GM18519 (cell line): Measurements from ENCODE around the gene OR5B2.
"Not testable (repeated sequence)": the region's sequence is repeated elsewhere in the genome, so short reads cannot be mapped to it uniquely, and the experiment has no call there.

Experiments used
- ATAC-seq: cut with Tn5 transposase; IDR thresholded peaks from one replicate; pipeline ENCODE4 v1.9.1; 2021; ENCODE audit warnings: mild to moderate bottlenecking, moderate library complexity; ENCODE audit not compliant: unreplicated experiment, low FRiP score

OR5B2 gene

GRCh38 chr11:58428021-58428420, at the start of gene OR5B2:
OR5B2 (minus strand) TSS chr11:58428121; CDS start chr11:58423261, 4,860 bp downstream.
- ATAC-seq: no peak

- ATAC-seq: no peak
Observed at GRCh38 chr11:58471892-58472291, 44.0 kb upstream of the OR5B2 start.

- no peak for ATAC-seq
Observed at GRCh38 chr11:58466293-58466692, 38.4 kb upstream of the OR5B2 start.

- no peak for ATAC-seq
Observed at GRCh38 chr11:58465690-58466089, 37.8 kb upstream of the OR5B2 start.

- no peak for ATAC-seq
Observed at GRCh38 chr11:58451585-58451984, 23.7 kb upstream of the OR5B2 start.

- ATAC-seq: no peak
Observed at GRCh38 chr11:58446294-58446693, 18.4 kb upstream of the OR5B2 start.

- no peak for ATAC-seq
Observed at GRCh38 chr11:58444300-58444699, 16.4 kb upstream of the OR5B2 start.

- ATAC-seq: no peak
Observed at GRCh38 chr11:58442136-58442535, 14.2 kb upstream of the OR5B2 start, which contains the start of gene OR5B12. OR5B12 (minus strand) TSS chr11:58442236; CDS start chr11:58440151, 2,085 bp downstream.

GRCh38 chr11:58438486-58438885, 10.6 kb upstream of the OR5B2 start:
- ATAC-seq: no peak

GRCh38 chr11:58434217-58434616, 6.3 kb upstream of the OR5B2 start:
- no peak for ATAC-seq

GRCh38 chr11:58433638-58434203, 5.8 kb upstream of the OR5B2 start:
- peak; percentile 87 for ATAC-seq

- ATAC-seq: no peak
Observed at GRCh38 chr11:58429273-58429672, 1.4 kb upstream of the OR5B2 start.

- ATAC-seq: no peak
Observed at GRCh38 chr11:58406774-58407173, 21.1 kb downstream of the OR5B2 start, which contains the start of gene OR5B3. OR5B3 (minus strand) TSS chr11:58406874; CDS start chr11:58403409, 3,465 bp downstream.

GRCh38 chr11:58399622-58400021, 28.3 kb downstream of the OR5B2 start:
- ATAC-seq: not testable (repeated sequence)

GRCh38 chr11:58395581-58395980, 32.3 kb downstream of the OR5B2 start:
- ATAC-seq: no peak

GRCh38 chr11:58394195-58394594, 33.7 kb downstream of the OR5B2 start:
- ATAC-seq: no peak

- ATAC-seq: no peak
Observed at GRCh38 chr11:58392746-58393145, 35.2 kb downstream of the OR5B2 start.

GRCh38 chr11:58391879-58392278, 36.0 kb downstream of the OR5B2 start:
- ATAC-seq: no peak

GRCh38 chr11:58390551-58391063, 37.3 kb downstream of the OR5B2 start:
- no peak for ATAC-seq
